HepG2 (cell line): ENCODE measurements around the gene ZNF629. TPM values are rescaled to one million over a fixed set of nuclear protein-coding genes. Genes with fewer than 3 reads are reported as not detected.

ENCODE experiments used
- AGO2 ChIP-seq: fragments of 200-400 bp; formaldehyde crosslinking; optimal IDR thresholded peaks from 2 replicates; pipeline ENCODE3; 2017; ENCODE audit warnings: mild to moderate bottlenecking, low read depth, low read length, moderate library complexity
- ATRX ChIP-seq: sonication (generic); formaldehyde crosslinking; IDR thresholded peaks from 2 replicates; pipeline ENCODE4 v1.4.0; 2020; ENCODE audit warnings: missing genetic modification reagents, borderline replicate concordance
- BRCA1 ChIP-seq: sonication (generic); formaldehyde crosslinking; IDR thresholded peaks from 2 replicates; pipeline ENCODE4 v1.4.0; 2020; ENCODE audit warnings: missing genetic modification reagents
- KAT8 ChIP-seq: IDR thresholded peaks from 2 replicates; pipeline ENCODE4 v1.6.1; 2016; ENCODE audit warnings: missing genetic modification reagents, missing compliant biosample characterization
- KDM2A ChIP-seq: sonication (generic); formaldehyde crosslinking; IDR thresholded peaks from 2 replicates; pipeline ENCODE4 v1.4.0; 2020; ENCODE audit warnings: low read depth, missing genetic modification reagents, borderline replicate concordance
- KLF6 ChIP-seq: IDR thresholded peaks from 2 replicates; pipeline ENCODE4 v1.8.0; 2016; ENCODE audit warnings: missing biosample characterization, missing genetic modification reagents
- MED1 ChIP-seq: sonication (generic); formaldehyde crosslinking; IDR thresholded peaks from 2 replicates; pipeline ENCODE4 v1.4.0; 2020; ENCODE audit warnings: missing genetic modification reagents
- MEIS2 ChIP-seq: sonication (generic); formaldehyde crosslinking; IDR thresholded peaks from 2 replicates; pipeline ENCODE4 v1.9.0; 2021; ENCODE audit warnings: mild to moderate bottlenecking, missing genetic modification reagents
- MTF1 ChIP-seq: sonication (generic); formaldehyde crosslinking; IDR thresholded peaks from 2 replicates; pipeline ENCODE4 v1.5.0; 2020; ENCODE audit warnings: missing genetic modification reagents
- NR2F2 ChIP-seq: IDR thresholded peaks from 2 replicates; pipeline ENCODE4 v1.6.1; 2012; ENCODE audit warnings: low read depth, inconsistent platforms, borderline replicate concordance
- PAF1 ChIP-seq: IDR thresholded peaks from 2 replicates; pipeline ENCODE4 v1.6.1; 2016; ENCODE audit warnings: missing genetic modification reagents, missing compliant biosample characterization
- PAWR ChIP-seq: sonication (generic); formaldehyde crosslinking; IDR thresholded peaks from 2 replicates; pipeline ENCODE4 v1.4.0; 2020; ENCODE audit warnings: missing genetic modification reagents, mild to moderate bottlenecking, borderline replicate concordance
- TBP ChIP-seq: sonication (generic); formaldehyde crosslinking; IDR thresholded peaks from 2 replicates; pipeline ENCODE4 v1.5.0; 2020; ENCODE audit warnings: missing genetic modification reagents
- ZFP37 ChIP-seq: sonication (generic); formaldehyde crosslinking; IDR thresholded peaks from 2 replicates; pipeline ENCODE4 v1.4.0; 2020; ENCODE audit warnings: missing genetic modification reagents, borderline replicate concordance
- ZNF160 ChIP-seq: sonication (generic); formaldehyde crosslinking; IDR thresholded peaks from 2 replicates; pipeline ENCODE4 v1.8.0; 2022; ENCODE audit warnings: mild to moderate bottlenecking, inconsistent platforms, missing genetic modification reagents
- ZNF383 ChIP-seq: sonication (generic); formaldehyde crosslinking; IDR thresholded peaks from 2 replicates; pipeline ENCODE4 v1.4.0; 2020; ENCODE audit warnings: missing genetic modification reagents, mild to moderate bottlenecking, borderline replicate concordance
- ZNF546 ChIP-seq: sonication (generic); formaldehyde crosslinking; conservative IDR thresholded peaks from 2 replicates; pipeline ENCODE4 v1.8.1; 2023; ENCODE audit warnings: mild to moderate bottlenecking, missing genetic modification reagents
- polyA plus RNA-seq, 8 experiments: library from polyadenylated mRNA; depleted of rRNA in 3 of 8; stranded (reverse) in 7 of 8; unstranded in 1 of 8; fragments of >200 nt; fragmentation: Illumina TruSeq in 4 of 8; extraction: Trizol in 4 of 8; gene quantifications; 2 replicates each; pipeline versions ENCODE4 v1.2.1 to v1.2.3, GENCODE V29; 2011 to 2016; ENCODE audit warnings: low read depth in 4 of 8, missing spikeins in 1 of 8, mixed read lengths in 1 of 8; ENCODE audit not compliant: insufficient read depth in 1 of 8
- total RNA-seq, 5 experiments: library from RNA; depleted of rRNA; stranded (reverse); fragments of >200 nt; fragmentation: Illumina TruSeq; extraction: Trizol; gene quantifications; 2 replicates each; pipeline ENCODE4 v1.2.3, GENCODE V29; 2016; ENCODE audit warnings: low read depth in 1 of 5
- TF ChIP-seq, protein P1 (sequence below): sonication (generic); formaldehyde crosslinking; IDR thresholded peaks from 2 replicates; pipeline ENCODE4 v1.4.0; 2020; ENCODE audit warnings: missing genetic modification reagents
- TF ChIP-seq, protein P2 (sequence below): sonication (generic); formaldehyde crosslinking; IDR thresholded peaks from 2 replicates; pipeline ENCODE4 v1.5.1; 2020; ENCODE audit warnings: mild to moderate bottlenecking, missing genetic modification reagents, moderate library complexity
- TF ChIP-seq, protein P3 (sequence below): IDR thresholded peaks from 2 replicates; pipeline ENCODE4 v1.6.1; 2016; ENCODE audit warnings: low read depth, control low read depth
- TF ChIP-seq, protein P4 (sequence below): sonication (generic); formaldehyde crosslinking; IDR thresholded peaks from 2 replicates; pipeline ENCODE4 v1.4.0; 2020; ENCODE audit warnings: missing genetic modification reagents

Gene ZNF629
- total and polyA plus RNA-seq, 2 of the 13 experiments (the other 11 are each of a cell fraction or from before 2014, with no cell fraction given), result 6.1 to 16.5 TPM

DNA sequence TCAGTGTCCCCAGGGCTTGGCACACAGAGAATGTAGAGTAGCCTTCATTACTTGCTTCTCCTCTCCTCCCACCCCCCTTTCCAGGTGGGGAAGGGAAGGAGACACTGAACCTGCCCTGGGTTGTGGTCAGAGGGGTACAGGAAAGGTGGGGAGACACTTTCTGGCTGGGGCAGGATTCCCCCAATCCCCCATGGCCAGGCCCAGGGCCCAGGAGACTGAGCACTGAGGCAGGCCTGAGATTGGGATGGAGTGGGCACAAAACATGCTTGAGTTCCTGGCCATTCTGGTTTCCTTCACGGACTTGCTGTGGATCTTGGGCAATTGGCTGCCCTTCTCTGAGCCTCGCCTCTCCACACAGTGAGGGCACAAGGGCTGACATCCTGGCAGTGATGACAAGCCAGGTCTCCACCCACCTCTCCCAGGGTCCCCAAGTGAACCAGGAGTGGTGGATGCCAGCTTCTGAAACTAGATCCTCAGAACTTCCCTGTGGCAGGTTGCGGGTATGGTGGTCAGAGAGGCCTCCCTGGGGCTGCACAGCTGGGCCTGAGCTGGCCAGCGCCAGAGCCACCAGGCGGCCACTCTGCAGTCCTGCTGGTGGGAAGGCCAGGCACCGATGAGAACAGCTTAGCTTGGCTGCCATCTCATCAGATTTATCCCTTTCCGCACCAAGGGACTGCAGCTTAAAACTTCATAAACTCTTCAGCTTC is 9.3 kb downstream of the ZNF629 start (continued):
- TF ChIP-seq, protein P1, sequence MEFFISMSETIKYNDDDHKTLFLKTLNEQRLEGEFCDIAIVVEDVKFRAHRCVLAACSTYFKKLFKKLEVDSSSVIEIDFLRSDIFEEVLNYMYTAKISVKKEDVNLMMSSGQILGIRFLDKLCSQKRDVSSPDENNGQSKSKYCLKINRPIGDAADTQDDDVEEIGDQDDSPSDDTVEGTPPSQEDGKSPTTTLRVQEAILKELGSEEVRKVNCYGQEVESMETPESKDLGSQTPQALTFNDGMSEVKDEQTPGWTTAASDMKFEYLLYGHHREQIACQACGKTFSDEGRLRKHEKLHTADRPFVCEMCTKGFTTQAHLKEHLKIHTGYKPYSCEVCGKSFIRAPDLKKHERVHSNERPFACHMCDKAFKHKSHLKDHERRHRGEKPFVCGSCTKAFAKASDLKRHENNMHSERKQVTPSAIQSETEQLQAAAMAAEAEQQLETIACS, result 0 out of 2 replicates have a peak, but pooled peaks have one; percentile 23
- TF ChIP-seq BRCA1 (CRISPR knock-in tag) (no peak), KAT8 (CRISPR knock-in tag) (no peak), ATRX (CRISPR knock-in tag) (no peak), PAWR (CRISPR knock-in tag) (no peak), AGO2 (peak; percentile 95), MEIS2 (0 out of 2 replicates have a peak, but pooled peaks have one; percentile 23), TBP (no peak), NR2F2 (no peak), ZNF546 (CRISPR knock-in tag) (no peak), ZNF383 (CRISPR knock-in tag) (no peak), ZNF160 (CRISPR knock-in tag) (0 out of 2 replicates have a peak, but pooled peaks have one; percentile 34), KDM2A (CRISPR knock-in tag) (peak; percentile 34; the same call in 1 of the 2 replicates), MED1 (CRISPR knock-in tag) (0 out of 2 replicates have a peak, but pooled peaks have one; percentile 38), ZFP37 (CRISPR knock-in tag) (0 out of 2 replicates have a peak, but pooled peaks have one; percentile 53), KLF6 (no peak), PAF1 (peak; percentile 91; the same call in 1 of the 2 replicates), MTF1 (CRISPR knock-in tag) (0 out of 2 replicates have a peak, but pooled peaks have one; percentile 61)
- TF ChIP-seq, protein P2, sequence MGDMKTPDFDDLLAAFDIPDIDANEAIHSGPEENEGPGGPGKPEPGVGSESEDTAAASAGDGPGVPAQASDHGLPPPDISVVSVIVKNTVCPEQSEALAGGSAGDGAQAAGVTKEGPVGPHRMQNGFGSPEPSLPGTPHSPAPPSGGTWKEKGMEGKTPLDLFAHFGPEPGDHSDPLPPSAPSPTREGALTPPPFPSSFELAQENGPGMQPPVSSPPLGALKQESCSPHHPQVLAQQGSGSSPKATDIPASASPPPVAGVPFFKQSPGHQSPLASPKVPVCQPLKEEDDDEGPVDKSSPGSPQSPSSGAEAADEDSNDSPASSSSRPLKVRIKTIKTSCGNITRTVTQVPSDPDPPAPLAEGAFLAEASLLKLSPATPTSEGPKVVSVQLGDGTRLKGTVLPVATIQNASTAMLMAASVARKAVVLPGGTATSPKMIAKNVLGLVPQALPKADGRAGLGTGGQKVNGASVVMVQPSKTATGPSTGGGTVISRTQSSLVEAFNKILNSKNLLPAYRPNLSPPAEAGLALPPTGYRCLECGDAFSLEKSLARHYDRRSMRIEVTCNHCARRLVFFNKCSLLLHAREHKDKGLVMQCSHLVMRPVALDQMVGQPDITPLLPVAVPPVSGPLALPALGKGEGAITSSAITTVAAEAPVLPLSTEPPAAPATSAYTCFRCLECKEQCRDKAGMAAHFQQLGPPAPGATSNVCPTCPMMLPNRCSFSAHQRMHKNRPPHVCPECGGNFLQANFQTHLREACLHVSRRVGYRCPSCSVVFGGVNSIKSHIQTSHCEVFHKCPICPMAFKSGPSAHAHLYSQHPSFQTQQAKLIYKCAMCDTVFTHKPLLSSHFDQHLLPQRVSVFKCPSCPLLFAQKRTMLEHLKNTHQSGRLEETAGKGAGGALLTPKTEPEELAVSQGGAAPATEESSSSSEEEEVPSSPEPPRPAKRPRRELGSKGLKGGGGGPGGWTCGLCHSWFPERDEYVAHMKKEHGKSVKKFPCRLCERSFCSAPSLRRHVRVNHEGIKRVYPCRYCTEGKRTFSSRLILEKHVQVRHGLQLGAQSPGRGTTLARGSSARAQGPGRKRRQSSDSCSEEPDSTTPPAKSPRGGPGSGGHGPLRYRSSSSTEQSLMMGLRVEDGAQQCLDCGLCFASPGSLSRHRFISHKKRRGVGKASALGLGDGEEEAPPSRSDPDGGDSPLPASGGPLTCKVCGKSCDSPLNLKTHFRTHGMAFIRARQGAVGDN (CRISPR knock-in tag), result peak; percentile 43; the same call in 1 of the 2 replicates
- TF ChIP-seq, protein P3, sequence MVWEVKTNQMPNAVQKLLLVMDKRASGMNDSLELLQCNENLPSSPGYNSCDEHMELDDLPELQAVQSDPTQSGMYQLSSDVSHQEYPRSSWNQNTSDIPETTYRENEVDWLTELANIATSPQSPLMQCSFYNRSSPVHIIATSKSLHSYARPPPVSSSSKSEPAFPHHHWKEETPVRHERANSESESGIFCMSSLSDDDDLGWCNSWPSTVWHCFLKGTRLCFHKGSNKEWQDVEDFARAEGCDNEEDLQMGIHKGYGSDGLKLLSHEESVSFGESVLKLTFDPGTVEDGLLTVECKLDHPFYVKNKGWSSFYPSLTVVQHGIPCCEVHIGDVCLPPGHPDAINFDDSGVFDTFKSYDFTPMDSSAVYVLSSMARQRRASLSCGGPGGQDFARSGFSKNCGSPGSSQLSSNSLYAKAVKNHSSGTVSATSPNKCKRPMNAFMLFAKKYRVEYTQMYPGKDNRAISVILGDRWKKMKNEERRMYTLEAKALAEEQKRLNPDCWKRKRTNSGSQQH, result no peak
- TF ChIP-seq, protein P4, sequence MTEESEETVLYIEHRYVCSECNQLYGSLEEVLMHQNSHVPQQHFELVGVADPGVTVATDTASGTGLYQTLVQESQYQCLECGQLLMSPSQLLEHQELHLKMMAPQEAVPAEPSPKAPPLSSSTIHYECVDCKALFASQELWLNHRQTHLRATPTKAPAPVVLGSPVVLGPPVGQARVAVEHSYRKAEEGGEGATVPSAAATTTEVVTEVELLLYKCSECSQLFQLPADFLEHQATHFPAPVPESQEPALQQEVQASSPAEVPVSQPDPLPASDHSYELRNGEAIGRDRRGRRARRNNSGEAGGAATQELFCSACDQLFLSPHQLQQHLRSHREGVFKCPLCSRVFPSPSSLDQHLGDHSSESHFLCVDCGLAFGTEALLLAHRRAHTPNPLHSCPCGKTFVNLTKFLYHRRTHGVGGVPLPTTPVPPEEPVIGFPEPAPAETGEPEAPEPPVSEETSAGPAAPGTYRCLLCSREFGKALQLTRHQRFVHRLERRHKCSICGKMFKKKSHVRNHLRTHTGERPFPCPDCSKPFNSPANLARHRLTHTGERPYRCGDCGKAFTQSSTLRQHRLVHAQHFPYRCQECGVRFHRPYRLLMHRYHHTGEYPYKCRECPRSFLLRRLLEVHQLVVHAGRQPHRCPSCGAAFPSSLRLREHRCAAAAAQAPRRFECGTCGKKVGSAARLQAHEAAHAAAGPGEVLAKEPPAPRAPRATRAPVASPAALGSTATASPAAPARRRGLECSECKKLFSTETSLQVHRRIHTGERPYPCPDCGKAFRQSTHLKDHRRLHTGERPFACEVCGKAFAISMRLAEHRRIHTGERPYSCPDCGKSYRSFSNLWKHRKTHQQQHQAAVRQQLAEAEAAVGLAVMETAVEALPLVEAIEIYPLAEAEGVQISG (CRISPR knock-in tag), result peak; percentile 41; the same call in 1 of the 2 replicates
